HG03520 (cell line): ENCODE data around the gene ZBTB48.

ENCODE experiments used
- ATAC-seq: cut with Tn5 transposase; IDR thresholded peaks from one replicate; pipeline ENCODE4 v1.9.1; 2021; ENCODE audit warnings: mild to moderate bottlenecking, moderate library complexity; ENCODE audit not compliant: unreplicated experiment

ZBTB48 gene

DNA sequence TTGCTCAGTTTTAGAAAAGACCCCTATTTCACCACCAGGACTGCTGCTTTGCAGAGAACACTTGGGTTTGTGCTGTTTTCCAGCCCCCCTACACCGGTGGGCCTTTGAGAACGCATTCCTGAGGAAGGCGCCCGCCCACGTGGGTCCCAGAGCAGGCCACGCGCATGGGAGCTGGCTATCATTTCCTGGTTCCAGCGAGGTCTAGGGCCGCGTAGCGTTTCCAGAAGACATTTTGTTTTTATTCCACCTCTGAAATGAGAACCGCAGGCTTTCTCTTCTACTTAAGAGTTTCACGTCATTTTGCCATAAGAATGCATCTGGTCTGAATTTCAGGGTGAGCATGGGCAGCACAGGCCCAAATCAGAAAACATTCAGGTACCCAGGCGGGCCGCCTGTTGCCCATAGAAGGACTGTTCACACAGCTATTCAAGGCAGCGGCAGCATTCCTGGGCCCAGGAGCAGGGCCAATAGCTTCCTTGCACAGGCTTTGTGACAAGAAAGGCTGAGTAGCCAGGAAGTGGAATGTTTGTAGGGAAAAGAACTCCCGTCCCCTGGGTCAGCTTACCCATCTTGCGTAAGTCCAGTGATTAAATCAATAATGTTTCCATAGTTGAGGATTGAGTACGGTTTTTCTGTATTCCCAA lies 24.2 kb downstream of the ZBTB48 start:
- ATAC-seq: no peak

DNA sequence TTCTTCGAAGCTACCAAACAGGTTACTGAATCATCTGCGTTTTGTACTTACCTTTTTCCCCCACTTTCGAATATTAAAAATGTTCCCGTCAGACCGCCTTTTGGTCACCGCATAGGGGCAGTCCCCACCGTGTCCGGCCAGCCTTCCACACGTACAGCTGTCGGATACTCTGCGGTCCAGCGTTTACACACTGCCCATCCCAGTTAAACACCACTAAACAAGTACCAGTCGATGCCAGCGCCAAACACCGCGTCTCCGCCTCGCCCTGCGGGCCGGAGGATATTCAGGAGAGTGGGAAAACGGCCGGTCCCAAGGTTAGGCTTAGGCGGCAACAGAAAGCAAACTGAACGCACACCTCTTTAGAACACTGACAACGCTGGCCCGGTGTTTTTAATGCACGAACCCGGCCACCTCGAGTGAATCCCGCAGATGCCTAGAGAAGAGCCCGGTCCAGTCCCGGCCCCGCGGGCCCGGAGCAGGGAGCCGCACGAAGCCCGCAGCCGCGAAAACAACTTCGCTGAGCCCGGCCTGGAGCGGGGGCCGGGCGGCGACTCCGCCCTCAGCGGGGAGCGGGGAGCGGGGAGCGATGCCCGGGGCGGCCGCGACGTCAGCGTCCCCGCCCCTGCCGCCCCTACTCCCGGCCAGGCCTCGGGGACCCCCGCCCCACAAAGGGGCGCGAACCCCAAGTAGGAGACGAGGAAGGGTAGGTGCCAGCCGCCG lies 33.0 kb downstream of the ZBTB48 start:
- ATAC-seq: peak; percentile 20

GRCh38 chr1:6613361-6614018 lies 33.7 kb downstream of the ZBTB48 start, which contains the start of gene PHF13:
PHF13 (plus strand) TSS chr1:6613731; CDS start chr1:6614067, 336 bp downstream.
- peak; percentile 90 for ATAC-seq

DNA sequence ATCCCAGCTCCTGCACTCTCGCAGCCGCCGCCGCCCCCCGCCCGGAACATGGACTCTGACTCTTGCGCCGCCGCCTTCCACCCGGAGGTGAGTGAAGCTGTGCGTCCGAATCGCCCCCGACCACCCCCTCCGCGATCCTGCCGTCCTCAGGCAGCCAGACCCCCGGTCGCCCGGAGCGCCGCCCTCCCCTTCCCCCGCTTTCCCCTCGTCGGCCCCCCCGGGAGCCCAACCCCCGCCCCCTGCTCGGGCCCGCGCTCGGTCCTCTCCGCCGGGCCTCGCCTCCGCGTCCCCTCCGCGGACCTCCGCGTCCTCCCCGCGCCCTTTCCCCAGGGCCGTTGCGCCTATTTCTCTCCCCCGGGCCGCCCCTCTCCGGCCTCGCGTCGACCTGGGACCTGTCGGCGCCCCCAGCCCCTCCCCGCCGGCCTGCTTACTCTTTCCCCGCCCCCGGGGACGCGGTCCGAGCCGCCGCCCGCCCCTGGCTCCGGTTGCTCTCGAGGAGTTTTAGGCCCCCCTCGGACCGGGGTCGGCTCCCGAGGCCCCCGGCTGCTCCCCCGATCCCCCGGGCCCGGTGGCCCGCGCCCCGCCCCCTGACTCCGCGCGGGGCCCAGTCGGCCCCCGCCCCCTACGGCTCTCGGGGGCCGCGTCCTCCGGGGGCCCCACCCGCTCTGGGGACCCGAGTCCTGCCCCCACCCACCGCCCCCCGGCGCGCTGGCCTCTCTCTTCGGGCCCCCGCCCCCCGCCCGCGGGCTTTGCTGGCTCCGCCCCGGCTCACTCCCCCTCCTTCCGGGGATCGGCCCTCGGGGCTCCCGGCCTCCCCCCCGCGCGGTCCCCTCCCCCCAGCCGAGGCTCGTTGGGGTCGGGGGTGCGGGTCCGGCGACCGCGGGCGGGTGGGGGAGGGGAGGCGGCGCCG lies 34.5 kb downstream of the ZBTB48 start:
- no peak for ATAC-seq

- ATAC-seq: no peak
Measured at GRCh38 chr1:6614929-6615785, 35.4 kb downstream of the ZBTB48 start.

- ATAC-seq: no peak
Measured at GRCh38 chr1:6619045-6619444, 39.3 kb downstream of the ZBTB48 start.

- no peak for ATAC-seq
Measured at GRCh38 chr1:6621429-6622391, 41.9 kb downstream of the ZBTB48 start.

DNA sequence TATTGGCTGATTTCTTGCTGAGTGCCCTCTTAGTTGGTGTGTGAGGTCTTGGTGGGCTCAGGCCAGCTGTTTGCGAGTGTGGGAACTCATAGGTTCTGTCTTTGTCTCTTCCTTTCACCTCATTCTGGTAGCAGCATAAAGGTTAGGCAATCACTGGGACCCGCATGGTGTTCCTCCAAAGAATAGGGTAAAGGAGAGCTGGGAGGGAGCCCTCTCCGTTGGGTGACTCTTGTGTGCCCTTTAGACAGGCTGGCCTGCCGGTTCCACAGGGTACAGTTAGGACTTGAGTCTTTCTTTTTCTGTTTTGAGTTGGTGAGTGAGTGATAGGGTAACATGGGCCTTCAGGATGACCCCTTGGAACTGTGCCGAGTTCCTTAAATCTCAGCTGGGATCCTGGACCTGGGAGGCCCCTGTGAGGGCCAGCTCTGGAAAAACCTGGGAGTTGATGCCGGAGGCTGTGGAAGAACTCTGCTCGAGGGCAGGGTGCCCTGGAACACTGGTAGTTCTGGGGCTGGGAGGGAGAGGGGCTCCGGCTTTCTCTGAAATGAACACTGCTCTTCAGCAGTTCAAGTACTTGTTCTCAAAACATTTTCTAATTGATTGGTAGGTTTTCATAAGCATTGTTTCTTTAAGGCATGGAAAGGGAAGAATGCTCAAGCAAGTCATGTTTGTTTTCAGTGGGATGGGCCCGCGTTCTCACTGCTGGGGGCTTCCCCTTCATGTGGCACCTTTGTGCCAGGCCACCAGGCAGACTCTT lies 42.8 kb downstream of the ZBTB48 start:
- ATAC-seq: no peak

DNA sequence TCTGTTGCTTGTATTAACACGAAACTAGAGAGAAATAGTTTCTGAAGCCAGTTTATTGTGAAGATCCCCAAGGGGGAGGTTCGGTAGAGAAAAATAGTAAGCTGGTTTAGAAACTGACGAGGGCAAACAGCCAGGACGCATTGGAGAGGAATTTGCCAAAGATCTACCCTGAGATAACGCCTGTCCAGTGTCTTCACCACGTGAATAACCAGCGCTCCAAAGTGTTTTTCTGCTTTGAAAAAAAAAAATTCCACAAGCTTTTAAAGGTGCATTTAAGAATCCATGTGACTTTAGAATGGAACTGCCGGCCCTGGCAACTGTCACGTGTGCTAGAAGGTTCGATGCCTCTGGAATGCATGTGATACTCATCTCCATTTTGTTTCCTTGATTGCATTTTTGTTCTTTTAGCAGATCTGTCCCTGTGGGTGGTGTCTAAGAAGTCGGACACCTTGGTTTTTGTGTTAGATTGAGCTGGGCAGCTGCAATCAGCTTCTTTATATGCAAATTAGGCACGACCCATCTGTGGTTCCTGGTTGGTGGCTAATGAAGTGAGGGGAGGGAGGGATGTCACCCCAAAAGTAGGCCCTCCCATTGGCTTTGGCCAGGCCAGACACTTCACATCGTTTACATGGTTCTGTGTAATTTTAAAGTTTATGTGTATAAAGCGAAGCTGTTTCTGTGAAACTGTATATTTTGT lies 43.6 kb downstream of the ZBTB48 start:
- ATAC-seq: no peak

DNA sequence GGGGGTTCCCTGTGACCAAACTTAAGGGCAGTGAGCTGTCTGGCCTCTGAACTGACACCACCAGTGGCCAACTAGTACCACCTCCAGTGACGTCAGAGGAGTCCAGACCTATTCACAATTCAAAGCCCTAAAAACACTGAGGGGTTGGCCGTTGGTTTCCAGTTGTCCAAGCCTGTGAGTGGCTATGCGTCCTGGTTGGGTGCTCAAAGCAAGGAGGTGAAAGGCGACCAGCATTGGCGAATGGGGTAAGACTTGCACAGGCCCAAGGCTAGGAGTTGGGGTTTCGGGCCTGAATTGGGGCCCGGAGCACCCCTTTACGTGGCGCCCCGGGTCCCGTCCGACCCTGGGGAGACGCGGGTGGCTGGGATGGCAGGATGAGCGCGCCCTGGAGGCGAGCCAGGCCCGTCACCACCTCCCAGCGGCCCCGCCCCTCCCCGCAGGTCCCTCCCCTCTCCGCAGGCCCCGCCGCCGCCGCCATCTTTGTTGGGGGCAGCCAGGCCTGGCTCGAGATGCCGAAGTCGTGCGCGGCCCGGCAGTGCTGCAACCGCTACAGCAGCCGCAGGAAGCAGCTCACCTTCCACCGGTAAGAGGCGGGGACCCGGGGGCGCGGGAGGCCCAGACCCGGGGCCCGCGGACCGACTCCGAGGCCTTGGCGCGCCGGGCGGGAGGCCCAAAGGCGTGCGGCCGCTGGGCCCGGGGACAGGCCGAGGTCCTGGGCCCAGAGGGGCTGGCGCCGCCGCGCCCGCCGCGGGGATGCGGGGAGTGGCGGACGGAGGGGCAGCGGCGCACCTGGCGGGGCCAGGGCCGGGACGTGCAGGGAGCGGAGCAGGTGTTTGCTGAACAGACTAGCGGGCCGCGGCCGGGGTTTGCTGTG lies 45.2 kb downstream of the ZBTB48 start, which contains the start of gene THAP3:
TSS of gene THAP3 (plus strand) at position 159 of the 874 bp plus-strand sequence. CDS start at position 510, 351 bp downstream.
- ATAC-seq: peak; percentile 76

GRCh38 chr1:6625584-6626149 lies 45.9 kb downstream of the ZBTB48 start:
- peak; percentile 28 for ATAC-seq

GRCh38 chr1:6627031-6627430 lies 47.2 kb downstream of the ZBTB48 start:
- ATAC-seq: no peak

- ATAC-seq: no peak
Measured at GRCh38 chr1:6627841-6628545, 48.2 kb downstream of the ZBTB48 start.

- no peak for ATAC-seq
Measured at GRCh38 chr1:6628971-6629479, 49.2 kb downstream of the ZBTB48 start.

GRCh38 chr1:6630027-6630426 lies 50.2 kb downstream of the ZBTB48 start:
- ATAC-seq: no peak
